CD8-positive, alpha-beta memory T cell (primary cell): ENCODE measurements around the gene TCTN1. TPM values are rescaled to one million over a fixed set of nuclear protein-coding genes. Genes with fewer than 3 reads are reported as not detected.

Source experiments
- CTCF ChIA-PET: fragments of 350-600 bp; sonication (Branson Sonifier 250); formaldehyde crosslinking; loops from one replicate; lab custom pipeline; 2021; ENCODE audit warnings: antibody characterized with exemption; lab: Charles Lee
- POLR2A ChIA-PET: fragments of 350-600 bp; sonication (Branson Sonifier 250); formaldehyde crosslinking; loops from one replicate; lab custom pipeline; 2021; ENCODE audit warnings: antibody characterized with exemption; lab: Charles Lee
- DNase-seq, 5 donors: peaks; one replicate each; pipeline versions ENCODE4 v3.0.0 to v3.0.0-alpha.2; 2020 to 2022; ENCODE audit warnings: mixed read lengths in 1 of 5
- H3K27ac ChIP-seq: one replicate; pipeline ENCODE4 v1.7.0; 2013; ENCODE audit warnings: low read depth, mild to moderate bottlenecking, low read length, moderate library complexity
- H3K27me3 ChIP-seq: 2 replicates; pipeline ENCODE4 v1.7.0; 2013; ENCODE audit warnings: low read length, mild to moderate bottlenecking; ENCODE audit not compliant: insufficient read depth, poor library complexity, severe bottlenecking
- H3K36me3 ChIP-seq: 2 replicates; pipeline ENCODE4 v1.7.0; 2013; ENCODE audit warnings: mild to moderate bottlenecking, low read length, moderate library complexity; ENCODE audit not compliant: insufficient read depth
- H3K4me1 ChIP-seq: 2 replicates; pipeline ENCODE4 v1.7.0; 2013; ENCODE audit warnings: mild to moderate bottlenecking, low read length, moderate library complexity; ENCODE audit not compliant: insufficient read depth
- H3K4me3 ChIP-seq: 2 replicates; pipeline ENCODE4 v1.7.0; 2013; ENCODE audit warnings: mild to moderate bottlenecking, low read length
- H3K9me3 ChIP-seq: 2 replicates; pipeline ENCODE4 v1.7.0; 2013; ENCODE audit warnings: mild to moderate bottlenecking, low read length
- H3K27ac Mint-ChIP-seq, 8 donors: one replicate each; pipeline ENCODE4 v1.8.0; 2020 to 2021; ENCODE audit warnings: mixed read lengths in 8 of 8, mild to moderate bottlenecking in 6 of 8, inconsistent platforms in 3 of 8, moderate library complexity in 3 of 8
- H3K27me3 Mint-ChIP-seq, 2 donors: one replicate each; pipeline ENCODE4 v1.8.0; 2020 to 2021; ENCODE audit warnings: mixed read lengths in 2 of 2, mild to moderate bottlenecking in 1 of 2, moderate library complexity in 1 of 2
- H3K36me3 Mint-ChIP-seq, 3 donors: one replicate each; pipeline ENCODE4 v1.8.0; 2020 to 2021; ENCODE audit warnings: mixed read lengths in 3 of 3, inconsistent platforms in 1 of 3, mild to moderate bottlenecking in 1 of 3
- H3K4me1 Mint-ChIP-seq, 3 donors: one replicate each; pipeline ENCODE4 v1.8.0; 2020 to 2021; ENCODE audit warnings: mixed read lengths in 3 of 3, inconsistent platforms in 1 of 3, mild to moderate bottlenecking in 1 of 3
- H3K4me3 Mint-ChIP-seq, 7 donors: one replicate each; pipeline ENCODE4 v1.8.0; 2020 to 2021; ENCODE audit warnings: mixed read lengths in 7 of 7, mild to moderate bottlenecking in 6 of 7, moderate library complexity in 4 of 7, inconsistent platforms in 2 of 7
- H3K9me3 Mint-ChIP-seq, 5 donors: one replicate each; pipeline ENCODE4 v1.8.0; 2020 to 2022; ENCODE audit warnings: mixed read lengths in 5 of 5, mild to moderate bottlenecking in 3 of 5, moderate library complexity in 2 of 5, inconsistent platforms in 1 of 5
- polyA plus RNA-seq: library from polyadenylated mRNA; unstranded; fragments of 300-500 nt; fragmentation: Illumina TruSeq; gene quantifications from one replicate; pipeline ENCODE4 v1.2.3, GENCODE V29; 2021
- total RNA-seq, 2 experiments: library from RNA; stranded (reverse); gene quantifications; one replicate each; pipeline ENCODE4 v1.2.3, GENCODE V29; 2021

The TCTN1 gene
- total and polyA plus RNA-seq, 3 experiments from 2014 or later: 4.6 to 11.1 (median 9.8) TPM

GRCh38 chr12:110676171-110676570 is 62.2 kb downstream of the TCTN1 start:
- Mint-ChIP-seq H3K36me3 (peaks cover 6% of the 10 kb centered on the region in 3 donors), H3K4me1 (peaks cover 22 to 34% (median 33%) of the 10 kb centered on the region in 3 donors), H3K4me3 (no peak overlapping the region), H3K27ac (peak overlapping the region in 1 of 8 donors; percentile 70), H3K27me3 (no peaks in the 10 kb centered on the region), H3K9me3 (peaks cover 0 to 2% (median 0%) of the 10 kb centered on the region in 5 donors)
- Histone ChIP-seq H3K4me1 (peaks cover 22% of the 10 kb centered on the region), H3K36me3 (no peaks in the 10 kb centered on the region), H3K27ac (no peak overlapping the region), H3K27me3 (no peaks in the 10 kb centered on the region), H3K9me3 (no peaks in the 10 kb centered on the region), H3K4me3 (no peak overlapping the region)
- POLR2A ChIA-PET: interaction anchor here (0.7 kb wide), 1 partner anchor 21 kb away, joined by 3 read pairs; no protein-coding TSS in a partner anchor
- CTCF ChIA-PET: no interaction called here
- DNase-seq: no peak

- ChIA-PET POLR2A (no interaction called here), CTCF (interaction anchor here (1.5 kb wide), 1 partner anchor 10 kb away, joined by 3 read pairs; no protein-coding TSS in a partner anchor)
- Mint-ChIP-seq H3K4me3 (peak overlapping the region in 6 of 7 donors; percentile 57 to 86 (median 66)), H3K36me3 (peaks cover 6 to 10% (median 10%) of the 10 kb centered on the region in 3 donors), H3K27ac (peak overlapping the region; percentile 50 to 98 (median 88)), H3K27me3 (no peaks in the 10 kb centered on the region), H3K4me1 (peaks cover 22 to 34% (median 33%) of the 10 kb centered on the region in 3 donors), H3K9me3 (peaks cover 0 to 2% (median 0%) of the 10 kb centered on the region in 5 donors)
- Histone ChIP-seq H3K27me3 (no peaks in the 10 kb centered on the region), H3K4me1 (peaks cover 22% of the 10 kb centered on the region), H3K9me3 (no peaks in the 10 kb centered on the region), H3K27ac (peak overlapping the region; percentile 6), H3K36me3 (no peaks in the 10 kb centered on the region), H3K4me3 (peak overlapping the region; percentile 2)
- no peak for DNase-seq
These were observed 63.4 kb downstream of the TCTN1 start for GRCh38 chr12:110677206-110677911.

GRCh38 chr12:110677982-110678381 is 64.1 kb downstream of the TCTN1 start:
- Histone ChIP-seq H3K27ac (no peak overlapping the region), H3K36me3 (no peaks in the 10 kb centered on the region), H3K27me3 (no peaks in the 10 kb centered on the region), H3K4me3 (peak overlapping the region; percentile 2), H3K4me1 (peaks cover 22% of the 10 kb centered on the region), H3K9me3 (no peaks in the 10 kb centered on the region)
- Mint-ChIP-seq H3K9me3 (peaks cover 0 to 2% (median 0%) of the 10 kb centered on the region in 5 donors), H3K27ac (peak overlapping the region; percentile 50 to 98 (median 88)), H3K4me1 (peaks cover 22 to 34% (median 33%) of the 10 kb centered on the region in 3 donors), H3K27me3 (no peaks in the 10 kb centered on the region), H3K4me3 (peak overlapping the region in 6 of 7 donors; percentile 57 to 73 (median 64)), H3K36me3 (peaks cover 6 to 9% (median 8%) of the 10 kb centered on the region in 3 donors)
- DNase-seq: no peak
- POLR2A ChIA-PET: interaction anchor here (0.7 kb wide), 1 partner anchor 247 kb away, joined by 8 read pairs; no protein-coding TSS in a partner anchor
- CTCF ChIA-PET: interaction anchor here (1.5 kb wide), 1 partner anchor 10 kb away, joined by 3 read pairs; no protein-coding TSS in a partner anchor

- Mint-ChIP-seq H3K4me1 (peaks cover 22 to 34% (median 34%) of the 10 kb centered on the region in 3 donors), H3K9me3 (peaks cover 0 to 2% (median 0%) of the 10 kb centered on the region in 5 donors), H3K27ac (no peak overlapping the region), H3K36me3 (peaks cover 4 to 9% (median 6%) of the 10 kb centered on the region in 3 donors), H3K4me3 (no peak overlapping the region), H3K27me3 (no peaks in the 10 kb centered on the region)
- no peak overlapping the region for H3K27ac ChIP-seq
- no peak for DNase-seq
- POLR2A ChIA-PET: interaction anchor here (0.8 kb wide), 1 partner anchor 11 kb away, joined by 4 read pairs; no protein-coding TSS in a partner anchor
- H3K27me3 ChIP-seq: no peaks in the 10 kb centered on the region
- CTCF ChIA-PET: interaction anchor here (1.5 kb wide), 1 partner anchor 8 kb away, joined by 3 read pairs; no protein-coding TSS in a partner anchor
- peaks cover 22% of the 10 kb centered on the region for H3K4me1 ChIP-seq
- H3K4me3 ChIP-seq: no peak overlapping the region
- no peaks in the 10 kb centered on the region for H3K9me3 ChIP-seq
- H3K36me3 ChIP-seq: no peaks in the 10 kb centered on the region
These were observed 65.3 kb downstream of the TCTN1 start for GRCh38 chr12:110679201-110679600.

GRCh38 chr12:110680032-110680431 is 66.1 kb downstream of the TCTN1 start:
- peak overlapping the region in 2 of 8 donors; percentile 2 to 52 for H3K27ac Mint-ChIP-seq

GRCh38 chr12:110683888-110684287 is 70.0 kb downstream of the TCTN1 start:
- Histone ChIP-seq H3K4me3 (no peak overlapping the region), H3K9me3 (no peaks in the 10 kb centered on the region), H3K27ac (no peak overlapping the region), H3K36me3 (no peaks in the 10 kb centered on the region), H3K4me1 (peaks cover 12% of the 10 kb centered on the region), H3K27me3 (no peaks in the 10 kb centered on the region)
- no peak for DNase-seq
- ChIA-PET CTCF (no interaction called here), POLR2A (interaction anchor here (0.5 kb wide), 1 partner anchor 64 kb away, joined by 3 read pairs; no protein-coding TSS in a partner anchor)
- Mint-ChIP-seq H3K27me3 (peaks cover 0 to 3% of the 10 kb centered on the region in 2 donors), H3K4me1 (peaks cover 20 to 35% (median 32%) of the 10 kb centered on the region in 3 donors), H3K36me3 (peaks cover 3 to 17% (median 6%) of the 10 kb centered on the region in 3 donors), H3K4me3 (peak overlapping the region in 1 of 7 donors; percentile 55), H3K27ac (peak overlapping the region in 1 of 8 donors; percentile 29), H3K9me3 (no peaks in the 10 kb centered on the region)

More at GRCh38 chr12:110680032-110680431, 66.1 kb downstream of the TCTN1 start:
- H3K9me3 ChIP-seq: no peaks in the 10 kb centered on the region
- Mint-ChIP-seq H3K36me3 (peaks cover 3 to 8% (median 4%) of the 10 kb centered on the region in 3 donors), H3K27me3 (no peaks in the 10 kb centered on the region), H3K4me1 (peaks cover 22 to 41% (median 37%) of the 10 kb centered on the region in 3 donors), H3K4me3 (peak overlapping the region in 2 of 7 donors; percentile 48 to 77), H3K9me3 (no peaks in the 10 kb centered on the region)
- H3K27ac ChIP-seq: no peak overlapping the region
- H3K36me3 ChIP-seq: no peaks in the 10 kb centered on the region
- DNase-seq: no peak
- ChIA-PET POLR2A (no interaction called here), CTCF (no interaction called here)
- no peak overlapping the region for H3K4me3 ChIP-seq
- H3K4me1 ChIP-seq: peaks cover 22% of the 10 kb centered on the region
- H3K27me3 ChIP-seq: no peaks in the 10 kb centered on the region

GRCh38 chr12:110684312-110684836 is 70.4 kb downstream of the TCTN1 start:
- Mint-ChIP-seq H3K27me3 (peaks cover 0 to 3% of the 10 kb centered on the region in 2 donors), H3K4me1 (peaks cover 21 to 35% (median 30%) of the 10 kb centered on the region in 3 donors), H3K9me3 (no peaks in the 10 kb centered on the region), H3K27ac (peak overlapping the region in 1 of 8 donors; percentile 2), H3K4me3 (peak overlapping the region in 1 of 7 donors; percentile 55), H3K36me3 (peaks cover 3 to 18% (median 6%) of the 10 kb centered on the region in 3 donors)
- Histone ChIP-seq H3K27me3 (no peaks in the 10 kb centered on the region), H3K36me3 (no peaks in the 10 kb centered on the region), H3K9me3 (no peaks in the 10 kb centered on the region), H3K27ac (no peak overlapping the region), H3K4me3 (no peak overlapping the region), H3K4me1 (peaks cover 12% of the 10 kb centered on the region)
- CTCF ChIA-PET: no interaction called here
- DNase-seq: no peak
- POLR2A ChIA-PET: interaction anchor here (0.5 kb wide), 1 partner anchor 64 kb away, joined by 3 read pairs; no protein-coding TSS in a partner anchor
